D721Med (cell line): ENCODE measurements around the gene GLYATL3.

Experiments
- DNase-seq: peaks from one replicate; pipeline ENCODE4 v3.0.0; 2011; ENCODE audit warnings: low spot score; ENCODE audit not compliant: insufficient read length
- FAIRE-seq: peaks from 2 replicates; lab custom pipeline; 2011; peaks lifted over from hg19 to GRCh38; lab: Jason Lieb, UNC
- TF ChIP-seq, protein P1 (sequence below): IDR thresholded peaks from 2 replicates; pipeline ENCODE4 v1.5.1; 2012; ENCODE audit warnings: mild to moderate bottlenecking, control low read depth; ENCODE audit not compliant: insufficient read depth; ENCODE audit errors: missing control alignments

The GLYATL3 gene

DNA sequence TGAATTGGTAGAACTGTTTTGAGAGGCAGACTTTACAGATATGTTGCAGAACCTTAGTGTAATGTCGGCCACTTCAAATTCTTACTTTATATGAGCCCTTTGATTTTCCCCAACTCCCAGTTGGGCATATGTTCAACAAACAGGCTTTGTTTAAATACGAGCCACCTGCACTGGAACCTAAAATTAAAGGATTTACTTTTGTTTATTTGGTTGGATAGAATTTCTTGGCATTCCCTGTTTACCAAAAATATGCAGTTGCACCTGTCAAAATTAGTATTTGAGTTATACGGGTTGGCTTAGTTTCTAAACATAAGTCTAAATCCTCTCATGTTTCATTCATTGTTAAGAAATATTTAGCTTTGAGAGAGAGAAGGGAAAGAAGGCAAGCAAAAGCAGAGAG is 2.4 kb upstream of the GLYATL3 start:
- TF ChIP-seq, protein P1, sequence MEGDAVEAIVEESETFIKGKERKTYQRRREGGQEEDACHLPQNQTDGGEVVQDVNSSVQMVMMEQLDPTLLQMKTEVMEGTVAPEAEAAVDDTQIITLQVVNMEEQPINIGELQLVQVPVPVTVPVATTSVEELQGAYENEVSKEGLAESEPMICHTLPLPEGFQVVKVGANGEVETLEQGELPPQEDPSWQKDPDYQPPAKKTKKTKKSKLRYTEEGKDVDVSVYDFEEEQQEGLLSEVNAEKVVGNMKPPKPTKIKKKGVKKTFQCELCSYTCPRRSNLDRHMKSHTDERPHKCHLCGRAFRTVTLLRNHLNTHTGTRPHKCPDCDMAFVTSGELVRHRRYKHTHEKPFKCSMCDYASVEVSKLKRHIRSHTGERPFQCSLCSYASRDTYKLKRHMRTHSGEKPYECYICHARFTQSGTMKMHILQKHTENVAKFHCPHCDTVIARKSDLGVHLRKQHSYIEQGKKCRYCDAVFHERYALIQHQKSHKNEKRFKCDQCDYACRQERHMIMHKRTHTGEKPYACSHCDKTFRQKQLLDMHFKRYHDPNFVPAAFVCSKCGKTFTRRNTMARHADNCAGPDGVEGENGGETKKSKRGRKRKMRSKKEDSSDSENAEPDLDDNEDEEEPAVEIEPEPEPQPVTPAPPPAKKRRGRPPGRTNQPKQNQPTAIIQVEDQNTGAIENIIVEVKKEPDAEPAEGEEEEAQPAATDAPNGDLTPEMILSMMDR, result no peak
- DNase-seq, result no peak
- no peak for FAIRE-seq

DNA sequence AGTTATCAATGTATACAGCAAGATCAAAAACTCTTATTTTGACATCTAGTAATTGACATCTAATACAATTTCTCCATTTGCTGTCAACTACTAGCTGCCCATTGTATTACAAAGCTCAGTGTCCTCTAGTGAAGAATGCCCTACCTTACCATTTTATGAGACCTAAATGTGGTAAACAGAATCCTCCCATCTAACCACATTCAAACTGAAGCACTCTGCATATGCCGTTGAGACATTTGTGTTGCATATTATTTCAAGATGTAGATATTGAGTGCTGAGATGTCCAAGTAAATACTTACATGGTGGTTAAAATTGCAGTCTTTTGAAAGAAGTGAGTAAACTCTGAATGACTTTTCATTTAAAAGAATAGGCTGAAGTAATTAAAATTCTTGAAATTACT is 597 bp upstream of the GLYATL3 start:
- TF ChIP-seq, protein P1, result no peak
- DNase-seq (no peak), FAIRE-seq (no peak)

DNA sequence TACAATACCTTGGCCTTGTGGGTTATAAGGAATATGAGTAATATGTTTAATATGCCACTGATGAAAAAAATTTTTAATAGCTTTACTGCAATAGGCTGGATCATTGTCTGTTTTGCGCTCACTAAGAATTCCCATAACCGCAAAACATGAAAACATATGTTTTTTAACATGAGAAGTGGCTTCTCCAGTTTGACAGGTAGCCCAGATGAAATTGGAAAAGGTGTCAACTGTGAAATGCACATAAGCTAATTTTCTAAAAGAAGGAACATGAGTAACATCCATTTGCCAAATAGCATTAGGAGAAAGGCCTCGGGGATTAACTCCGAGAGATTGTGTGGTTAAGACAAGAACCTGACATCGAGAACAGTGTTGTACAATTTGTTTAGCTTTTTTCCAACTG is 4.9 kb downstream of the GLYATL3 start:
- TF ChIP-seq, protein P1, result no peak
- DNase-seq, result no peak
- no peak for FAIRE-seq

DNA sequence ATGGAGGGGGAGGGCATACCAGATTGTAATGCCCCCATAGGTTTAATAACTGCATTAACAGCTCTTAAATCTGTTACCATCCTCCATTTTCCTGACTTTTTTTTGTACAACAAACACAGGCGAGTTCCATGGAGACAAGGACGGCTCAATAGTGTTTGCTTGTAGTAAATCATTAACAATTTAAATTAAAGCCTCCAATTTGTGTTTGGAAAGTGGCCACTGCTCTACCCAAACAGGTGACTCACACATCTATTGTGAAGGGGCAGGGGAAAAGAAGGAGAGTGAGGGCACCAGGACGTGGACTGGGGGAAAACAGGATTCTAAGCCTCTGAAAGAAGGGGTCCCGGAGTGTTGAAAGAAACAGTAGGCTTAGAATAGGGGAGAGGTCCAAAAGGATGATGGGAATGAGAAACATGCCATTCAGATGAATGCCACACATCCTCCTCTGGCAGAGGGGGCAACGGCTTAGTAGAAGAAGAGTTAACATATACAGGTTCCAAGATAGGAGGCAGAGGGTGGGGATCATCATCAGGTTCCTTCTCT is 6.9 kb downstream of the GLYATL3 start:
- no peak for FAIRE-seq
- TF ChIP-seq, protein P1, result no peak
- DNase-seq, result no peak

DNA sequence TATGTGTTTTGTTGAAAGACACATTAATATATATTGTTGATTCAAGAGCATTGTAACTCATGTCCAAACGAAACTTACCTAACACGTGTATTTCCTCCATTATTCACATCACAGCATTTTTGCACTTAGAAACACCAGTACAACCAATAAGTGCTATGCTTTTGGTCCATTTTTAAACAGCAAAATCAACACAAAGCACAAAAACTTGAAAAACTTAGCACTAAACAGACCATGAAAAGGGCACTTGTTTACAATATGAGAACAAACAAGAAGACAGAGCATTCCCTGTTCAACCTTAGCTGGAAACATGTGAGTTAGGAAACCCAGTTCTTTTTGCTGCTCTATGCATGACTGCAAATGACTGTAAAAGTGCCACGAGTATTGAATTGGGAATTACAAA is 9.6 kb downstream of the GLYATL3 start:
- TF ChIP-seq, protein P1, result no peak
- FAIRE-seq (peak; percentile 44), DNase-seq (no peak)

DNA sequence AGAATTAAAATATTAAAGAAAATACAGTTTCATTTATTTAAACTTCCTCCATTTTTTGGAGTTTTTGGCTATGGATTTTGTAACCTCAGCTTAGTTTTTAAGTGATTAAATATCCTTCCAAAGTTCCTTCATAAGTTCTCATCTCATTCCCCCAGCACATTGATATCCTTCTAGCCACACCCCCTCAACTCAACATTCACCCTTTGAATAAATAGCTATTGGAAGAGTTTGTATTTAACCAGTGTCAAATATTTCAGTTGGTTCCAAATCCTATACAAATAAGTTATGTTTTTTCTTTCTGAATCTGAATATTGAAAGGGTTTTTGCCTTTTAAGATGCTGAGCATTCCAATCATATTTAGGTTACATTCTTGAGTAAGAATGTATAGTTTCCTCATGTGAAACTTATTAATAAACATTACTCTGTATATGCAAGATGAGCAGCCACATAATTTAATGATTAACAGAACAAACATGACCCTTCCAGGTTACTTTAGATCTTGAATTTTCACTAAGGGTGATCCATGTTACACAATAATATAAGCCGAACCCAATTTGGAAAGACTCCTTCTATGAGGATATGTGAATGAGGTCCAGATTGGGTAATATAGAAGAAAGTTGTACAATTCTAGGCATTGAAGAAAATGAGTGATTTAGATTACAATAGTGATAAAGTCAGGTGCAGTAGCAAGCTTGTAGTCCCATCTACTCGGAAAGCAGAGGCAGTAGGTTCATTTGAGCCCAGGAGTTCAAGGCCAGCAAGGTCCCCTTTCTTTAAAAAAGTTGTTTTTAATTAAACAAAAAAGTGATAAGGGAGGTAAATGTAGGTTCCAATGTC is 13.6 kb downstream of the GLYATL3 start:
- FAIRE-seq (no peak), DNase-seq (no peak)
- TF ChIP-seq, protein P1, result no peak
